HEK293T (cell line): ENCODE results near the gene SMG6.

Experiments
- CTCF ChIA-PET: fragments of 350-600 bp; formaldehyde crosslinking; extraction: SDS; loops from one replicate; lab custom pipeline; 2021; ENCODE audit warnings: antibody characterized with exemption, inconsistent platforms; lab: Yijun Ruan, JAX
- POLR2A ChIA-PET: fragments of 350-600 bp; formaldehyde crosslinking; extraction: SDS; loops from one replicate; lab custom pipeline; 2020; ENCODE audit warnings: antibody characterized with exemption, inconsistent platforms; lab: Yijun Ruan, JAX
- DNase-seq: peaks from one replicate; pipeline ENCODE4 v3.0.0; 2012; ENCODE audit warnings: mixed read lengths; ENCODE audit errors: extremely low spot score
- ARNT ChIP-seq: fragments of 450-650 bp; IDR thresholded peaks from 2 replicates; pipeline ENCODE4 v1.6.1; 2017; ENCODE audit warnings: mild to moderate bottlenecking
- BHLHE40 ChIP-seq: fragments of 450-650 bp; IDR thresholded peaks from 2 replicates; pipeline ENCODE4 v1.6.1; 2016; ENCODE audit warnings: mild to moderate bottlenecking, moderate library complexity, borderline replicate concordance
- CTBP1 ChIP-seq: fragments of 450-650 bp; IDR thresholded peaks from 2 replicates; pipeline ENCODE4 v1.6.1; 2016; ENCODE audit warnings: borderline replicate concordance
- ELF4 ChIP-seq: fragments of 450-650 bp; IDR thresholded peaks from 2 replicates; pipeline ENCODE4 v1.6.1; 2017; ENCODE audit warnings: antibody characterized with exemption
- FOXA1 ChIP-seq: fragments of 450-650 bp; IDR thresholded peaks from 2 replicates; pipeline ENCODE4 v1.6.1; 2016; ENCODE audit warnings: mild to moderate bottlenecking
- FOXK2 ChIP-seq: fragments of 450-650 bp; IDR thresholded peaks from 2 replicates; pipeline ENCODE4 v1.6.1; 2016; ENCODE audit warnings: mild to moderate bottlenecking
- FOXM1 ChIP-seq: fragments of 450-650 bp; IDR thresholded peaks from 2 replicates; pipeline ENCODE4 v1.6.1; 2017; ENCODE audit warnings: mild to moderate bottlenecking, borderline replicate concordance
- HDGF ChIP-seq: fragments of 450-650 bp; IDR thresholded peaks from 2 replicates; pipeline ENCODE4 v1.6.1; 2017; ENCODE audit warnings: antibody characterized with exemption, borderline replicate concordance
- L3MBTL2 ChIP-seq: fragments of 450-650 bp; conservative IDR thresholded peaks from 2 replicates; pipeline ENCODE4 v1.6.1; 2016; ENCODE audit warnings: mild to moderate bottlenecking
- LEF1 ChIP-seq: fragments of 450-650 bp; IDR thresholded peaks from 2 replicates; pipeline ENCODE4 v1.6.1; 2017; ENCODE audit warnings: mild to moderate bottlenecking, borderline replicate concordance
- NFRKB ChIP-seq: fragments of 450-650 bp; IDR thresholded peaks from 2 replicates; pipeline ENCODE4 v1.6.1; 2016; ENCODE audit warnings: mild to moderate bottlenecking, moderate library complexity
- SP1 ChIP-seq: fragments of 450-650 bp; IDR thresholded peaks from 2 replicates; pipeline ENCODE4 v1.6.1; 2017
- SUZ12 ChIP-seq: fragments of 450-650 bp; IDR thresholded peaks from 2 replicates; pipeline ENCODE4 v1.6.1; 2016; ENCODE audit warnings: mild to moderate bottlenecking
- TARDBP ChIP-seq: fragments of 450-650 bp; IDR thresholded peaks from 2 replicates; pipeline ENCODE4 v1.6.1; 2016
- ZNF384 ChIP-seq: fragments of 450-650 bp; IDR thresholded peaks from 2 replicates; pipeline ENCODE4 v1.6.1; 2016
- TF ChIP-seq, protein P1 (sequence below): fragments of 450-650 bp; IDR thresholded peaks from 2 replicates; pipeline ENCODE4 v1.6.1; 2016

SMG6 gene

DNA sequence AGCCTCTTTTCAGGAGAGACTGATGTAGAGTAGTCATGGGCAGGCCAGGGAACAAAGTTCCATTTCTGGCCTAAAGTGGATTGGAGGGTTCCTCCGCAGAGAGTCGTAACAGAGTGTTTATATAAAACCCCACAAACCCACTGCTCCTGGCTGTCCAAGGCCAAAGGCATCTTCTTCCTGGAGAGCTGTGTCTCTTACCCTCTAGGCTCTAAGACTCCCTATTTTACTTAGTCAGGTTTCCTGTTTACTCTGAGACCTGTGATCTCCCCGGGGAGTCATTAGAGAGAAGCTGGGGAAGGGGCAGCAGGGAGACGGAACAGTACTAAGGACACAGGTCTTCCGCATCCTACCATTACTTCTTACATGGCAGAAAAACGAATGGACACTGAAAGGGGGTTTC, 179.2 kb downstream of the SMG6 start:
- no peak for TF ChIP-seq SUZ12
- TF ChIP-seq FOXK2 = no peak
- no peak for TF ChIP-seq L3MBTL2
- TF ChIP-seq, protein P1, sequence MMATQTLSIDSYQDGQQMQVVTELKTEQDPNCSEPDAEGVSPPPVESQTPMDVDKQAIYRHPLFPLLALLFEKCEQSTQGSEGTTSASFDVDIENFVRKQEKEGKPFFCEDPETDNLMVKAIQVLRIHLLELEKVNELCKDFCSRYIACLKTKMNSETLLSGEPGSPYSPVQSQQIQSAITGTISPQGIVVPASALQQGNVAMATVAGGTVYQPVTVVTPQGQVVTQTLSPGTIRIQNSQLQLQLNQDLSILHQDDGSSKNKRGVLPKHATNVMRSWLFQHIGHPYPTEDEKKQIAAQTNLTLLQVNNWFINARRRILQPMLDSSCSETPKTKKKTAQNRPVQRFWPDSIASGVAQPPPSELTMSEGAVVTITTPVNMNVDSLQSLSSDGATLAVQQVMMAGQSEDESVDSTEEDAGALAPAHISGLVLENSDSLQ = no peak
- no peak for TF ChIP-seq SP1
- TF ChIP-seq LEF1 = no peak
- no peak for TF ChIP-seq BHLHE40
- TF ChIP-seq CTBP1 = no peak
- ChIA-PET POLR2A (no interaction called here), CTCF (no interaction called here)
- no peak for DNase-seq

DNA sequence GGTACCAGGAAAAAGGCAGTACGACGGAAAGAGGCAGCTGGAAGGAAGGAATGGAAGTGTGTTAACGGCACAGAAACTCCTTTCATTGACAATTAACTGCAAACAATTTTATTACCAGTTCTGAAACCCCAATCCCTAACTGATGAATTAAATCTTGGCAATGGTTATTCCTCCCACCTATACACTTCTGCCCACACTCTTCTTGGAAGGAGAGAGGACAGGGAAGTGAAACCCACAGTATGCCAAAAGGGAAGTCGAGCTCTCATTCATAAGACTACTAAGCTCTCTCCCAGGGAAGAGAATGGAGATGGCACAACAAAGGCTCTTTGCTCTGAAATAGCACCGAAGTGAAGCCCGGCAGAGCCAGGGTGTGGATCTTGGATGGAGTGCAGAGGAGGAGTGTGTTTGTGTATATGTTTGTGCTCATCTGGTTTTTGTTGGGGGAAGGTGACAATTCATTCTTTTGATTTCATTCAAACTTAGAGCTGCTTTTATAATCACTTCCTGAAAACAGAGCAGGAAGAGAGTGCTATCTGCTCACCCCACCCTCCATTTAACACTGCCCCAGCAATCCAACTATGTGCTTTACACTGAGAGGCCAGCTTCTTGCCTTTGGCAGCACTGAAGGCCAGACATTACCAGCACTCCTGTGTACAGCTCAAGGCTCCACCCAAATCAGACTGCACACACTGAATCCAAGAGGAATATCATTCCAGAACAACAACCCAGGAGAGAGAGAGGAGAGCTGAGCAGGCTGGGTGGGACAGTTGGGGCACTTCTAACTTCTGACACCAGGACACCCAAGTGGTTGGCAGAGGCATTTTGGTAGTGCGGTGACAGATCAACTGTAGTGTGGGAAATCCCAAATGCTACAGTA, 180.0 kb downstream of the SMG6 start:
- no peak for TF ChIP-seq NFRKB
- TF ChIP-seq, protein P1 = no peak
- TF ChIP-seq LEF1 = no peak
- TF ChIP-seq SUZ12 = no peak
- no peak for TF ChIP-seq ZNF384
- TF ChIP-seq SP1 = no peak
- TF ChIP-seq ELF4 = no peak
- TF ChIP-seq BHLHE40 = no peak
- no peak for TF ChIP-seq HDGF
- POLR2A ChIA-PET = no interaction called here
- DNase-seq = no peak
- CTCF ChIA-PET = interaction anchor here (1.9 kb wide), 1 partner anchor 121 kb away, joined by 4 read pairs; no protein-coding TSS in a partner anchor

DNA sequence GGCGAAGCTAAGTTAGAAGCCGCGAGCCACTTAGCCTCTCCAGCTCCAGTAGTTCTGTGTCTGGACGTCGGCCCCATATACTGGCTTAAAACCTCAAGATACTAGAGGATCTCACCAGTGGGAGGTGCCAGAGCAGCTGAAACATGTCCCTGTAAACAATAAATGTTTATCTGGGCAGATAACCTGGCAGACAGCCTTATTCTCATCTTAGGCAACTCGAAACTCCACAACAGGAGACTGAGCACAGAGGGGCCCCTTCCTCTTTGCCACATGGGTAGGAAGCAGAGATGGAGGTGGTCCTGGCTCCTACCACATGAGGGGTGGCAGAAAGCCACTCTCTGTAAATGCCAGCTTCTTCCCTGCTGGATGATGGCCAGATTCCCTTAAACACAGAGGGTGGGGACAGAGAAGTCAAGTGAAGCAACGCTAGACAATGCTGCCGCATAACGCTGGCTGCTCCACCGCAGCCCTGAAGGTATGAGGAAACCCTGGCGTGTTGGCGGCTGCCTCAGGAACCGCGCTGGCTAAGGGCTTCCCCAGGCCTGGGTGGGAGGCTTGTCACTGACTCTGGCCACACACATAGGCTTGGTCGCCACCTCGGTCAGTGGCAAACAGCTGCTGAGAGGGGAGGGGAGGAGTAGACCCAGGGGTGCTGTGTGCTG, 180.8 kb downstream of the SMG6 start:
- CTCF ChIA-PET = interaction anchor here (1.1 to 1.9 kb wide), 2 partner anchors 8 to 122 kb away, joined by 4 read pairs; no protein-coding TSS in a partner anchor
- POLR2A ChIA-PET = no interaction called here
- no peak for DNase-seq
- TF ChIP-seq FOXK2 (no peak), BHLHE40 (no peak), CTBP1 (no peak), ZNF384 (no peak), TARDBP (no peak), L3MBTL2 (no peak), SP1 (no peak), ELF4 (no peak), LEF1 (no peak), FOXM1 (no peak), HDGF (no peak), SUZ12 (no peak), FOXA1 (no peak), NFRKB (no peak)
- TF ChIP-seq, protein P1 = no peak

- TF ChIP-seq LEF1 (no peak), HDGF (no peak), ARNT (no peak), CTBP1 (no peak), ZNF384 (no peak), FOXA1 (no peak), SP1 (no peak), FOXK2 (no peak), FOXM1 (no peak), L3MBTL2 (no peak), SUZ12 (no peak), ELF4 (no peak), NFRKB (no peak), TARDBP (no peak), BHLHE40 (no peak)
- TF ChIP-seq, protein P1 = no peak
- ChIA-PET POLR2A (no interaction called here), CTCF (interaction anchor here (1.3 kb wide), 1 partner anchor 124 kb away, joined by 3 read pairs; no protein-coding TSS in a partner anchor)
- DNase-seq = no peak
Measured at GRCh38 chr17:2120586-2121335, 182.8 kb downstream of the SMG6 start.

GRCh38 chr17:2113279-2113622, 190.3 kb downstream of the SMG6 start:
- ChIA-PET CTCF (no interaction called here), POLR2A (no interaction called here)
- DNase-seq = no peak
- TF ChIP-seq SP1 (no peak), CTBP1 (no peak), HDGF (no peak), ARNT (no peak), SUZ12 (no peak), ELF4 (no peak), BHLHE40 (no peak), TARDBP (no peak), FOXK2 (no peak), FOXA1 (no peak)
- TF ChIP-seq, protein P1 = no peak
